B cell (primary cell): ENCODE results near the gene HELB. TPM values are rescaled to one million over a fixed set of nuclear protein-coding genes. Genes with fewer than 3 reads are reported as not detected.

ENCODE experiments used
- ATAC-seq: fragments of 200-7000 bp; cut with Tn5 transposase; one replicate; pipeline ENCODE4 v1.10.0; 2021; ENCODE audit warnings: low read depth, mild to moderate bottlenecking, moderate number of reproducible peaks, moderate library complexity
- CTCF ChIA-PET: fragments of 350-600 bp; sonication (Branson Sonifier 250); formaldehyde crosslinking; loops from one replicate; lab custom pipeline; 2021; ENCODE audit warnings: antibody characterized with exemption, inconsistent platforms; lab: Charles Lee
- POLR2A ChIA-PET: fragments of 350-600 bp; sonication (Branson Sonifier 250); formaldehyde crosslinking; loops from one replicate; lab custom pipeline; 2021; ENCODE audit warnings: antibody characterized with exemption; lab: Charles Lee
- DNase-seq: peaks from one replicate; pipeline ENCODE4 v3.0.0; 2013
- H2AFZ ChIP-seq: 2 replicates; pipeline ENCODE4 v1.6.1; 2012; ENCODE audit warnings: mild to moderate bottlenecking, low read depth, low read length; ENCODE audit not compliant: insufficient read depth, poor library complexity, severe bottlenecking
- H3K27ac ChIP-seq, 2 donors: 1 replicate in 1 of 2; 2 replicates in 1 of 2; pipeline ENCODE4 v1.5.1; 2012 to 2013; ENCODE audit warnings: low read length in 2 of 2, mild to moderate bottlenecking in 2 of 2, moderate library complexity in 1 of 2
- H3K27me3 ChIP-seq, 4 experiments: fragments of 200-600 bp in 1 of 4; sonication (generic) in 1 of 4; replicated peaks in 1 of 4; 1 replicate in 2 of 4; 2 replicates in 2 of 4; pipeline versions ENCODE4 v1.6.1 to v1.7.0; 2013 to 2016; ENCODE audit warnings: low read length in 3 of 4, mild to moderate bottlenecking in 2 of 4, mixed read lengths in 1 of 4, moderate library complexity in 1 of 4; ENCODE audit not compliant: insufficient read depth in 4 of 4, control insufficient read depth in 3 of 4; ENCODE audit errors: control extremely low read depth in 1 of 4
- H3K36me3 ChIP-seq, 2 experiments: replicated peaks in 1 of 2; 1 replicate in 1 of 2; 2 replicates in 1 of 2; pipeline versions ENCODE4 v1.6.1 to v1.7.1; 2013; ENCODE audit warnings: low read length in 1 of 2; ENCODE audit not compliant: insufficient read depth in 2 of 2, control insufficient read depth in 1 of 2; ENCODE audit errors: control extremely low read depth in 1 of 2, extremely low read depth in 1 of 2
- H3K4me1 ChIP-seq, 2 donors: fragments of 200-600 bp in 1 of 2; sonication (generic) in 1 of 2; 1 replicate in 1 of 2; 2 replicates in 1 of 2; pipeline versions ENCODE4 v1.5.1 to v1.6.1; 2013 to 2017; ENCODE audit warnings: low read length in 2 of 2; ENCODE audit not compliant: control insufficient read depth in 2 of 2, insufficient read depth in 2 of 2
- H3K4me2 ChIP-seq: replicated peaks from 2 replicates; pipeline ENCODE3; 2012; ENCODE audit warnings: mild to moderate bottlenecking, low read depth, low read length; ENCODE audit not compliant: poor library complexity, severe bottlenecking
- H3K4me3 ChIP-seq, 5 experiments: fragments of 200-600 bp in 1 of 5; sonication (generic) in 1 of 5; 1 replicate in 3 of 5; 2 replicates in 2 of 5; pipeline versions ENCODE4 v1.5.1 to v1.7.0; 2011 to 2016; ENCODE audit warnings: low read length in 4 of 5, mild to moderate bottlenecking in 4 of 5, low read depth in 2 of 5, control low read depth in 1 of 5, moderate library complexity in 1 of 5; ENCODE audit not compliant: insufficient read depth in 1 of 5; ENCODE audit errors: control extremely low read depth in 1 of 5, extremely low read depth in 1 of 5
- H3K79me2 ChIP-seq: fragments of 200-600 bp; sonication (generic); one replicate; pipeline ENCODE4 v1.6.0; 2016; ENCODE audit warnings: low read length; ENCODE audit not compliant: control insufficient read depth, insufficient read depth
- H3K9ac ChIP-seq: fragments of 200-600 bp; sonication (generic); 2 replicates; pipeline ENCODE4 v1.6.1; 2017; ENCODE audit warnings: mild to moderate bottlenecking, low read length, moderate library complexity
- H3K9me3 ChIP-seq, 3 donors: one replicate each; pipeline versions ENCODE4 v1.6.1 to v1.7.1; 2013; ENCODE audit warnings: low read length in 2 of 3; ENCODE audit not compliant: control insufficient read depth in 2 of 3, insufficient read depth in 1 of 3; ENCODE audit errors: control extremely low read depth in 1 of 3
- H4K20me1 ChIP-seq: 2 replicates; pipeline ENCODE4 v1.6.0; 2012; ENCODE audit warnings: mild to moderate bottlenecking, low read length; ENCODE audit not compliant: insufficient read depth, control insufficient read depth, poor library complexity, severe bottlenecking
- H3K27ac Mint-ChIP-seq: one replicate; pipeline ENCODE4 v1.8.0; 2021; ENCODE audit warnings: mixed read lengths
- H3K27me3 Mint-ChIP-seq: one replicate; pipeline ENCODE4 v1.8.0; 2021; ENCODE audit warnings: mixed read lengths
- H3K4me1 Mint-ChIP-seq: one replicate; pipeline ENCODE4 v1.8.0; 2021; ENCODE audit warnings: mixed read lengths
- H3K4me3 Mint-ChIP-seq: one replicate; pipeline ENCODE4 v1.8.0; 2021; ENCODE audit warnings: mixed read lengths
- H3K9me3 Mint-ChIP-seq: one replicate; pipeline ENCODE4 v1.8.0; 2022; ENCODE audit warnings: mixed read lengths; ENCODE audit not compliant: insufficient read depth
- CTCF ChIP-seq: fragments of 200-600 bp; IDR thresholded peaks from one replicate; pipeline ENCODE4 v1.8.0; 2022; ENCODE audit warnings: antibody characterized with exemption, mild to moderate bottlenecking
- EZH2 ChIP-seq: IDR thresholded peaks from 2 replicates; pipeline ENCODE4 v1.6.1; 2012; ENCODE audit warnings: borderline replicate concordance, low read depth, mild to moderate bottlenecking, moderate library complexity, low read length; ENCODE audit not compliant: insufficient read depth, poor library complexity, severe bottlenecking
- WGBS: methylation state at CpG from one replicate; pipeline ENCODE4 v1.1.5; 2013; ENCODE audit warnings: missing lambda C conversion rate; ENCODE audit not compliant: insufficient coverage; 5-methylcytosine and 5-hydroxymethylcytosine counted together
- intact Hi-C: fragments of 100-400 bp; cut with micrococcal nuclease; formaldehyde crosslinking; loops from one replicate; pipeline ENCODE4 v1.10.0; 2022
- polyA plus RNA-seq: library from polyadenylated mRNA; depleted of rRNA; stranded (reverse); fragments of >200 nt; gene quantifications from 2 replicates; pipeline ENCODE4 v1.2.3, GENCODE V29; 2012
- total RNA-seq, 2 donors: library from RNA; stranded (reverse); fragments of 120-200 nt in 1 of 2; gene quantifications; 1 replicate in 1 of 2; 2 replicates in 1 of 2; pipeline versions ENCODE4 v1.2.3 to v1.2.4, GENCODE V29; 2013 to 2022

The HELB gene
- total and polyA plus RNA-seq, 2 donors (not counting 1 experiment from before 2014, with no cell fraction given), result 2.4 to 10.0 TPM

GRCh38 chr12:66262737-66263136, 39.6 kb upstream of the HELB start:
- H3K79me2 ChIP-seq, result no peaks in the 10 kb centered on the region
- no peak overlapping the region for H3K9ac ChIP-seq
- TF ChIP-seq EZH2 (no peak), CTCF (no peak)
- H3K27ac ChIP-seq, result no peak overlapping the region
- peaks cover 14% of the 10 kb centered on the region for H3K27me3 Mint-ChIP-seq
- no peak for ATAC-seq
- ChIA-PET CTCF (no interaction called here), POLR2A (no interaction called here)
- intact Hi-C loops, result no loop called here
- H3K9me3 ChIP-seq, result no peaks in the 10 kb centered on the region
- no peaks in the 10 kb centered on the region for H3K4me1 ChIP-seq
- H3K4me1 Mint-ChIP-seq, result no peaks in the 10 kb centered on the region
- no peak for DNase-seq
- H4K20me1 ChIP-seq, result no peaks in the 10 kb centered on the region
- no peak overlapping the region for H3K4me3 Mint-ChIP-seq
- H3K9me3 Mint-ChIP-seq, result no peaks in the 10 kb centered on the region
- H3K36me3 ChIP-seq, result no peaks in the 10 kb centered on the region
- no peaks in the 10 kb centered on the region for H3K27me3 ChIP-seq
- H3K27ac Mint-ChIP-seq, result no peak overlapping the region
- no peak overlapping the region for H3K4me2 ChIP-seq
- no peak overlapping the region for H2AFZ ChIP-seq
- H3K4me3 ChIP-seq, result no peak overlapping the region

GRCh38 chr12:66268562-66268961, 33.7 kb upstream of the HELB start:
- DNase-seq (peak; percentile 17), ATAC-seq (no peak)
- H3K27ac Mint-ChIP-seq, result no peak overlapping the region
- H3K4me3 Mint-ChIP-seq, result no peak overlapping the region
- Histone ChIP-seq H3K9ac (no peak overlapping the region), H3K27me3 (no peaks in the 10 kb centered on the region), H3K4me1 (peaks cover 0 to 6% of the 10 kb centered on the region in 2 donors), H3K27ac (no peak overlapping the region), H3K79me2 (no peaks in the 10 kb centered on the region), H3K36me3 (no peaks in the 10 kb centered on the region), H3K4me3 (no peak overlapping the region), H3K4me2 (no peak overlapping the region), H4K20me1 (no peaks in the 10 kb centered on the region), H2AFZ (no peak overlapping the region), H3K9me3 (no peaks in the 10 kb centered on the region)
- peaks cover 14% of the 10 kb centered on the region for H3K27me3 Mint-ChIP-seq
- intact Hi-C loops, result no loop called here
- H3K9me3 Mint-ChIP-seq, result no peaks in the 10 kb centered on the region
- CTCF ChIA-PET, result interaction anchor here (1.3 to 7.7 kb wide), 2 partner anchors 61 to 425 kb away, joined by 3 to 106 read pairs; no protein-coding TSS in a partner anchor
- 43% methylated on average over 1 of the region's 3 CpGs for whole genome bisulfite sequencing
- POLR2A ChIA-PET, result no interaction called here
- no peak for TF ChIP-seq CTCF
- no peak for TF ChIP-seq EZH2
- no peaks in the 10 kb centered on the region for H3K4me1 Mint-ChIP-seq
